ENCODE data around the gene SHC2. TPM values are rescaled to one million over a fixed set of nuclear protein-coding genes. Genes with fewer than 3 reads are reported as not detected.

SHC2 gene
- total and polyA plus RNA-seq, 2 of the 13 experiments (the other 11 are each of a cell fraction or from before 2014, with no cell fraction given), result 9.0 to 18.3 TPM

DNA sequence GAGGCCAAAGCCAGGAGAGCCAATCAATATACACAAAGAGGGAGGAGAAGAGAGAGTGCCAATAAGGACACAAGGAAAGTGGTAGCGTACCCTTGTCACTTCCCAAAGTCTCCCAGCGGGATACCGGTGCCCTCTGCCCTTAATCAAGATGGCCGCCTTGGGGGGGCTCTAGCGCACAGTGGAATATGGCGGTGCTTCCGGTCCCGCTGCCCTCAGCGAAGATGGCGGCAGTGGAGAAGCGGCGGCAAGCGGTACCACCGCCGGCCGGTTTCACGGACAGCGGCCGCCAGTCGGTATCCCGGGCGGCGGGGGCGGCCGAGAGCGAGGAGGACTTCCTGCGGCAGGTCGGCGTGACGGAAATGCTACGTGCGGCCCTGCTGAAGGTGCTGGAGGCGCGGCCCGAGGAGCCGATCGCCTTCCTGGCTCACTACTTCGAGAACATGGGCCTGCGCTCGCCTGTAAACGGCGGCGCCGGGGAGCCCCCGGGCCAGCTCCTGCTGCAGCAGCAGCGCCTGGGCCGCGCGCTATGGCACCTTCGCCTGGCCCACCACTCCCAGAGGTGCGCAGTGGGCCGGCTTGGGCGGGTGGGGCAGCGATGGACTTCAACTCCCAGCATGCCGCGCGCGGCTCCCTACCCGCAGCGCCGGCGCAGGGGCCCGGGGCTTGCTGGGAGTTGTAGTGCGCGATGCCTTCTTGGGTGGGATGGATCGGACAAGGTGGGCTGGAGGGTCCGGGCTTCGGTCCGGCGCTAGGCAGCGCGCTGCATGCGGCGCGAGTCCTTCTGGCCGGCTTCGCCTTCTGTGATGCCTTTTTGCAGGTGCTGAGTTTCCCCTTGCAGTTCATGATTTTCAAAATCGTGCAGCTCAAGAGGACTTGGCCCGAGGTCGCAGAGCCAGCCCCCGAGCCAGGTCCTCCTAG lies 46.7 kb upstream of the SHC2 start, which contains the start of gene TPGS1 (continued):
- TF ChIP-seq, protein P1, sequence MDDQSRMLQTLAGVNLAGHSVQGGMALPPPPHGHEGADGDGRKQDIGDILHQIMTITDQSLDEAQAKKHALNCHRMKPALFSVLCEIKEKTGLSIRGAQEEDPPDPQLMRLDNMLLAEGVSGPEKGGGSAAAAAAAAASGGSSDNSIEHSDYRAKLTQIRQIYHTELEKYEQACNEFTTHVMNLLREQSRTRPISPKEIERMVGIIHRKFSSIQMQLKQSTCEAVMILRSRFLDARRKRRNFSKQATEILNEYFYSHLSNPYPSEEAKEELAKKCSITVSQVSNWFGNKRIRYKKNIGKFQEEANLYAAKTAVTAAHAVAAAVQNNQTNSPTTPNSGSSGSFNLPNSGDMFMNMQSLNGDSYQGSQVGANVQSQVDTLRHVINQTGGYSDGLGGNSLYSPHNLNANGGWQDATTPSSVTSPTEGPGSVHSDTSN (CRISPR knock-in tag; IDR thresholded peaks at IDR 0.05; ENCODE audit: borderline replicate concordance), result no peak
- TF ChIP-seq, protein P2, sequence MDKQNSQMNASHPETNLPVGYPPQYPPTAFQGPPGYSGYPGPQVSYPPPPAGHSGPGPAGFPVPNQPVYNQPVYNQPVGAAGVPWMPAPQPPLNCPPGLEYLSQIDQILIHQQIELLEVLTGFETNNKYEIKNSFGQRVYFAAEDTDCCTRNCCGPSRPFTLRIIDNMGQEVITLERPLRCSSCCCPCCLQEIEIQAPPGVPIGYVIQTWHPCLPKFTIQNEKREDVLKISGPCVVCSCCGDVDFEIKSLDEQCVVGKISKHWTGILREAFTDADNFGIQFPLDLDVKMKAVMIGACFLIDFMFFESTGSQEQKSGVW (CRISPR knock-in tag; IDR thresholded peaks at IDR 0.05; ENCODE audit: borderline replicate concordance), result no peak
- TF ChIP-seq NPAS2 (CRISPR knock-in tag; IDR thresholded peaks at IDR 0.05; ENCODE audit: borderline replicate concordance), result no peak
- TF ChIP-seq, protein P3, sequence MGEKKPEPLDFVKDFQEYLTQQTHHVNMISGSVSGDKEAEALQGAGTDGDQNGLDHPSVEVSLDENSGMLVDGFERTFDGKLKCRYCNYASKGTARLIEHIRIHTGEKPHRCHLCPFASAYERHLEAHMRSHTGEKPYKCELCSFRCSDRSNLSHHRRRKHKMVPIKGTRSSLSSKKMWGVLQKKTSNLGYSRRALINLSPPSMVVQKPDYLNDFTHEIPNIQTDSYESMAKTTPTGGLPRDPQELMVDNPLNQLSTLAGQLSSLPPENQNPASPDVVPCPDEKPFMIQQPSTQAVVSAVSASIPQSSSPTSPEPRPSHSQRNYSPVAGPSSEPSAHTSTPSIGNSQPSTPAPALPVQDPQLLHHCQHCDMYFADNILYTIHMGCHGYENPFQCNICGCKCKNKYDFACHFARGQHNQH (CRISPR knock-in tag; IDR thresholded peaks at IDR 0.05), result no peak; the same call in 1 of the 2 replicates
- TF ChIP-seq, protein P4, sequence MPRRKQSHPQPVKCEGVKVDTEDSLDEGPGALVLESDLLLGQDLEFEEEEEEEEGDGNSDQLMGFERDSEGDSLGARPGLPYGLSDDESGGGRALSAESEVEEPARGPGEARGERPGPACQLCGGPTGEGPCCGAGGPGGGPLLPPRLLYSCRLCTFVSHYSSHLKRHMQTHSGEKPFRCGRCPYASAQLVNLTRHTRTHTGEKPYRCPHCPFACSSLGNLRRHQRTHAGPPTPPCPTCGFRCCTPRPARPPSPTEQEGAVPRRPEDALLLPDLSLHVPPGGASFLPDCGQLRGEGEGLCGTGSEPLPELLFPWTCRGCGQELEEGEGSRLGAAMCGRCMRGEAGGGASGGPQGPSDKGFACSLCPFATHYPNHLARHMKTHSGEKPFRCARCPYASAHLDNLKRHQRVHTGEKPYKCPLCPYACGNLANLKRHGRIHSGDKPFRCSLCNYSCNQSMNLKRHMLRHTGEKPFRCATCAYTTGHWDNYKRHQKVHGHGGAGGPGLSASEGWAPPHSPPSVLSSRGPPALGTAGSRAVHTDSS (CRISPR knock-in tag; conservative IDR thresholded peaks at IDR 0.05), result no peak
- TF ChIP-seq, protein P5, sequence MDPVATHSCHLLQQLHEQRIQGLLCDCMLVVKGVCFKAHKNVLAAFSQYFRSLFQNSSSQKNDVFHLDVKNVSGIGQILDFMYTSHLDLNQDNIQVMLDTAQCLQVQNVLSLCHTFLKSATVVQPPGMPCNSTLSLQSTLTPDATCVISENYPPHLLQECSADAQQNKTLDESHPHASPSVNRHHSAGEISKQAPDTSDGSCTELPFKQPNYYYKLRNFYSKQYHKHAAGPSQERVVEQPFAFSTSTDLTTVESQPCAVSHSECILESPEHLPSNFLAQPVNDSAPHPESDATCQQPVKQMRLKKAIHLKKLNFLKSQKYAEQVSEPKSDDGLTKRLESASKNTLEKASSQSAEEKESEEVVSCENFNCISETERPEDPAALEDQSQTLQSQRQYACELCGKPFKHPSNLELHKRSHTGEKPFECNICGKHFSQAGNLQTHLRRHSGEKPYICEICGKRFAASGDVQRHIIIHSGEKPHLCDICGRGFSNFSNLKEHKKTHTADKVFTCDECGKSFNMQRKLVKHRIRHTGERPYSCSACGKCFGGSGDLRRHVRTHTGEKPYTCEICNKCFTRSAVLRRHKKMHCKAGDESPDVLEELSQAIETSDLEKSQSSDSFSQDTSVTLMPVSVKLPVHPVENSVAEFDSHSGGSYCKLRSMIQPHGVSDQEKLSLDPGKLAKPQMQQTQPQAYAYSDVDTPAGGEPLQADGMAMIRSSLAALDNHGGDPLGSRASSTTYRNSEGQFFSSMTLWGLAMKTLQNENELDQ (CRISPR knock-in tag; IDR thresholded peaks at IDR 0.05; ENCODE audit: borderline replicate concordance), result no peak
- TF ChIP-seq TBL1XR1 (IDR thresholded peaks at IDR 0.05; ENCODE audit: borderline replicate concordance, low read length, partially characterized antibody), result no peak
- peak; percentile 78 for TF ChIP-seq NFYB (CRISPR knock-in tag; IDR thresholded peaks at IDR 0.05)
- TF ChIP-seq, protein P6, sequence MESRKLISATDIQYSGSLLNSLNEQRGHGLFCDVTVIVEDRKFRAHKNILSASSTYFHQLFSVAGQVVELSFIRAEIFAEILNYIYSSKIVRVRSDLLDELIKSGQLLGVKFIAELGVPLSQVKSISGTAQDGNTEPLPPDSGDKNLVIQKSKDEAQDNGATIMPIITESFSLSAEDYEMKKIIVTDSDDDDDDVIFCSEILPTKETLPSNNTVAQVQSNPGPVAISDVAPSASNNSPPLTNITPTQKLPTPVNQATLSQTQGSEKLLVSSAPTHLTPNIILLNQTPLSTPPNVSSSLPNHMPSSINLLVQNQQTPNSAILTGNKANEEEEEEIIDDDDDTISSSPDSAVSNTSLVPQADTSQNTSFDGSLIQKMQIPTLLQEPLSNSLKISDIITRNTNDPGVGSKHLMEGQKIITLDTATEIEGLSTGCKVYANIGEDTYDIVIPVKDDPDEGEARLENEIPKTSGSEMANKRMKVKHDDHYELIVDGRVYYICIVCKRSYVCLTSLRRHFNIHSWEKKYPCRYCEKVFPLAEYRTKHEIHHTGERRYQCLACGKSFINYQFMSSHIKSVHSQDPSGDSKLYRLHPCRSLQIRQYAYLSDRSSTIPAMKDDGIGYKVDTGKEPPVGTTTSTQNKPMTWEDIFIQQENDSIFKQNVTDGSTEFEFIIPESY (CRISPR knock-in tag; IDR thresholded peaks at IDR 0.05), result no peak
- no peak for TF ChIP-seq ZNF557 (CRISPR knock-in tag; IDR thresholded peaks at IDR 0.05)
- TF ChIP-seq ZNF614 (CRISPR knock-in tag; IDR thresholded peaks at IDR 0.05; ENCODE audit: borderline replicate concordance), result no peak; the same call in 1 of the 2 replicates
